ENCODE data around the gene HS6ST1. TPM values are rescaled to one million over a fixed set of nuclear protein-coding genes. Genes with fewer than 3 reads are reported as not detected.

HS6ST1 gene
- total and polyA plus RNA-seq, 2 of the 4 experiments (the other 2 are of a cell fraction), result 29.9 to 36.9 TPM

DNA sequence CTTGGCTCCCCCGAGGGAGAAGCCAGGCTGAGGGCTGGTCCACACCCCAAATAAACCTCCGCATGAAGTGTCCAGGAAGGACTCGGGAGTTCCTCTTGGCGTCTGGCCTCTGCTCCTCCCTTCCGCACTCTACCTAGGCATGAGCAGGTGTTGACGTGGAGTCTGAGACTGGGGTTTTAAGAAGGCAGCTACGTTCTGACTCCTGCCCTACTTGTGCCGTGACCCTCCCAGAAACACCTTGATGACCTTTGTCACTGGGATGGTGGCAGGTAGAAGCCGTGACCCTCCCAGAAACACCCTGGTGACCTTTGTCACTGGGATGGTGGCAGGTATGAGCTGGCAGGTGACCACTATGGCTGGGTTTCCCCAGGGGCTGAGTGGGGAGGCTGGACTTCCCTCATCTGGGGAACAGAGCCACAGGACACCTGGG lies 54.8 kb downstream of the HS6ST1 start:
- dilution Hi-C loops (cut with HindIII; ENCODE audit: low sequenced_read_pairs, unreplicated experiment) (no loop called here), in situ Hi-C loops (cut with MboI; ENCODE audit: low sequenced_read_pairs) (no loop called here), intact Hi-C loops (cut with micrococcal nuclease) (no loop called here)
- WGBS, 2 experiments (ENCODE audit: extremely low coverage in 2 of 2, insufficient read length in 1 of 2), result no CpG with 5 or more reads among the region's 9 CpGs
- CTCF ChIA-PET, result no interaction called here
- H3K4me3 ChIP-seq (ENCODE audit: insufficient read depth, low read depth, low read length), result no peak overlapping the region
- H3K18ac ChIP-seq (ENCODE audit: low read depth, low read length), result no peak overlapping the region
- H3K27me3 ChIP-seq (ENCODE audit: control insufficient read depth, insufficient read depth, low read length), result no peaks in the 10 kb centered on the region
- peaks cover 10 to 26% of the 10 kb centered on the region in 2 experiments for H3K79me1 ChIP-seq (ENCODE audit: low read depth in 1 of 2, low read length in 2 of 2)
- H3K36me3 ChIP-seq (ENCODE audit: control insufficient read depth, insufficient read depth, low read length), result peaks cover 27% of the 10 kb centered on the region; the same call in 1 of the 2 replicates
- no peak overlapping the region for H4K91ac ChIP-seq (ENCODE audit: insufficient read depth, low read depth, low read length)
- no peak overlapping the region for H3K14ac ChIP-seq (replicated peaks; ENCODE audit: low read depth, low read length)
- H3K56ac ChIP-seq (ENCODE audit: extremely low read depth, insufficient read depth, low read length), result no peak overlapping the region
- DNase-seq (no peak), ATAC-seq (ENCODE audit: low read depth) (no peak)
- POLR2A ChIA-PET (ENCODE audit: unreplicated experiment), result no interaction called here
- no peak overlapping the region for H3K9ac ChIP-seq (ENCODE audit: low read depth, low read length)
- BruUV-seq (replicated peaks), result no TSS peak
- peak overlapping the region; percentile 63 for H2AFZ ChIP-seq (replicated peaks; ENCODE audit: low read length, poor library complexity)
- no peak overlapping the region for H2BK5ac ChIP-seq (ENCODE audit: low read depth, low read length, poor library complexity, severe bottlenecking)
- H3K4me1 ChIP-seq (ENCODE audit: control insufficient read depth, insufficient read depth, low read length), result peaks cover 5% of the 10 kb centered on the region; the same call in 1 of the 2 replicates
- no peak overlapping the region for H2AK9ac ChIP-seq (replicated peaks; ENCODE audit: low read depth, low read length, poor library complexity)
- H2BK20ac ChIP-seq (ENCODE audit: low read depth, low read length), result no peak overlapping the region
- no peak for TF ChIP-seq FOS (IDR thresholded peaks at IDR 0.05; ENCODE audit: low read depth, low read length)
- TF ChIP-seq, protein P1, sequence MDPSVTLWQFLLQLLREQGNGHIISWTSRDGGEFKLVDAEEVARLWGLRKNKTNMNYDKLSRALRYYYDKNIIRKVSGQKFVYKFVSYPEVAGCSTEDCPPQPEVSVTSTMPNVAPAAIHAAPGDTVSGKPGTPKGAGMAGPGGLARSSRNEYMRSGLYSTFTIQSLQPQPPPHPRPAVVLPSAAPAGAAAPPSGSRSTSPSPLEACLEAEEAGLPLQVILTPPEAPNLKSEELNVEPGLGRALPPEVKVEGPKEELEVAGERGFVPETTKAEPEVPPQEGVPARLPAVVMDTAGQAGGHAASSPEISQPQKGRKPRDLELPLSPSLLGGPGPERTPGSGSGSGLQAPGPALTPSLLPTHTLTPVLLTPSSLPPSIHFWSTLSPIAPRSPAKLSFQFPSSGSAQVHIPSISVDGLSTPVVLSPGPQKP (IDR thresholded peaks at IDR 0.05; ENCODE audit: borderline replicate concordance, low read depth, low read length), result no peak
- no peak for TF ChIP-seq MAZ (IDR thresholded peaks at IDR 0.05; ENCODE audit: borderline replicate concordance, low read depth, low read length)
- TF ChIP-seq, protein P2, sequence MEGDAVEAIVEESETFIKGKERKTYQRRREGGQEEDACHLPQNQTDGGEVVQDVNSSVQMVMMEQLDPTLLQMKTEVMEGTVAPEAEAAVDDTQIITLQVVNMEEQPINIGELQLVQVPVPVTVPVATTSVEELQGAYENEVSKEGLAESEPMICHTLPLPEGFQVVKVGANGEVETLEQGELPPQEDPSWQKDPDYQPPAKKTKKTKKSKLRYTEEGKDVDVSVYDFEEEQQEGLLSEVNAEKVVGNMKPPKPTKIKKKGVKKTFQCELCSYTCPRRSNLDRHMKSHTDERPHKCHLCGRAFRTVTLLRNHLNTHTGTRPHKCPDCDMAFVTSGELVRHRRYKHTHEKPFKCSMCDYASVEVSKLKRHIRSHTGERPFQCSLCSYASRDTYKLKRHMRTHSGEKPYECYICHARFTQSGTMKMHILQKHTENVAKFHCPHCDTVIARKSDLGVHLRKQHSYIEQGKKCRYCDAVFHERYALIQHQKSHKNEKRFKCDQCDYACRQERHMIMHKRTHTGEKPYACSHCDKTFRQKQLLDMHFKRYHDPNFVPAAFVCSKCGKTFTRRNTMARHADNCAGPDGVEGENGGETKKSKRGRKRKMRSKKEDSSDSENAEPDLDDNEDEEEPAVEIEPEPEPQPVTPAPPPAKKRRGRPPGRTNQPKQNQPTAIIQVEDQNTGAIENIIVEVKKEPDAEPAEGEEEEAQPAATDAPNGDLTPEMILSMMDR (conservative IDR thresholded peaks at IDR 0.05; ENCODE audit: low read depth, low read length), result no peak
- H3K27ac ChIP-seq (ENCODE audit: insufficient read depth, low read length), result no peak overlapping the region
- H4K20me1 ChIP-seq (ENCODE audit: insufficient read depth, low read length), result peaks cover 22% of the 10 kb centered on the region
- no peak overlapping the region for H3K4me2 ChIP-seq (ENCODE audit: low read depth, low read length)
- peaks cover 3% of the 10 kb centered on the region; the same call in 1 of the 2 replicates for H3K9me3 ChIP-seq (ENCODE audit: control insufficient read depth, insufficient read depth, low read length)
- no peak overlapping the region for H4K8ac ChIP-seq (ENCODE audit: low read depth in 2 of 2, low read length in 2 of 2)
- H3K4ac ChIP-seq (ENCODE audit: low read depth, low read length), result no peak overlapping the region
- no peak overlapping the region for H3K23ac ChIP-seq (ENCODE audit: low read depth, low read length)
- peaks cover 5% of the 10 kb centered on the region; the same call in 1 of the 2 replicates for H3K9me1 ChIP-seq (ENCODE audit: insufficient read depth, low read length)
- no peak overlapping the region for H2BK15ac ChIP-seq (ENCODE audit: low read depth, low read length)
- H2BK120ac ChIP-seq (ENCODE audit: low read depth, low read length), result no peak overlapping the region
- H2AK5ac ChIP-seq (ENCODE audit: low read depth, low read length), result no peak overlapping the region
- no peak overlapping the region for H4K5ac ChIP-seq (ENCODE audit: low read depth, low read length)

Data from IMR-90 (cell line).